OCI-LY1 (cell line): Measurements from ENCODE around the gene NALCN.

Source experiments
- CTCF ChIP-seq: fragments of 200-600 bp; sonication (generic), shearing (Covaris generic); IDR thresholded peaks from 2 replicates; pipeline ENCODE4 v1.5.1; 2017; ENCODE audit warnings: mild to moderate bottlenecking, antibody characterized with exemption, low read length, moderate library complexity, mixed read lengths
- EZH2 ChIP-seq: fragments of 200-600 bp; sonication (generic), shearing (Covaris generic); IDR thresholded peaks from 2 replicates; pipeline ENCODE4 v1.8.0; 2017; ENCODE audit warnings: borderline replicate concordance, mixed run types, mild to moderate bottlenecking, antibody characterized with exemption, low read length, moderate library complexity, mixed read lengths

DNA sequence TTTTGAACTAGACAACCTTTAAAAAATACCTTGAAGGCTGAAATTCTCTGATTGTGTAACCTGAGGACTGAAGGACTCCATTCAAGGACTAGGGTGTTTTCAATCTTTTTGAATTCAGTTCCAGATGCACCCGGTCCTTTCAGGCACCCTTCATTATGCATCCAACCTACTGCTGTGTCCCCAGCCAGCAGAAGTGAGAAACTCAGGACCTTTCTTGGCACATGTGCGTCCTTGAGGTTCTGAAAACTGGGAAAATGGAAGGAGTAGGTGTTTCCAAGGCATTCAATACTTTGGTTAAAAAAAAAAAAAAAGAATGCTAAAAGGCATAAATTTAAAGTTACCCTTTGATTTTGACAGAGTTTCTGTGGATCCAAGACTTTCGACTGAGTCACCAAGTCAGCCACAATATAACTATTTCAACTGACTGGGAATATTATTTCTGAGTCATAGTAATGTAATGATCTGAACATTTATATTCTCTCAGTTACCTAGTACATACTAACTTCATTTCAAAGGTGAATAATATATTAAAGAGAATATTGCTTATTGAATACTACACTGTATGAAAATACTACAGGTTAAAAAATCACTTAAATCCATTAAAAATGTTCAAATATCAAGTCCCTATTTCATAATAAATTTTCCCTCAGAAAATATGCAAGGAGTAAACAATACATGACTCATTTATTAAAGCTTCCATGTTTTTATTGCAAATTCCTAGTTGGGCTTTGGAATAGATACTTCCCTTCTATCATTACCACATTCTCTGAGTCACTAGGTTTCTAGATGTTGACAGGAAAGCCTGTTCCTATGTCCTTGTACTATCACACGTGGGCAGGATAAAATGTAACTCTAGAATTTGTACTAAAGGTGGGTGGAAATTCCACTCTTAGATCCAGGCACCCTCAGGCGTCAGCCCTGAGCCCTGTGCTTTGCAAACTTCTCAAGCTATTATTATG is 33.8 kb upstream of the NALCN start:
- TF ChIP-seq CTCF: no peak
- TF ChIP-seq EZH2: no peak
